Neural crest cell (in vitro differentiated cells): ENCODE data around the gene GPATCH8. TPM values are rescaled to one million over a fixed set of nuclear protein-coding genes. Genes with fewer than 3 reads are reported as not detected.
"Not testable (repeated sequence)": the region's sequence is repeated elsewhere in the genome, so short reads cannot be mapped to it uniquely, and the experiment has no call there.

ENCODE experiments used
- DNase-seq: peaks from one replicate; pipeline ENCODE4 v3.0.0; 2021; ENCODE audit warnings: low read depth, mixed read lengths, low spot score
- H3K27ac Mint-ChIP-seq: one replicate; pipeline ENCODE4 v1.8.0; 2021; ENCODE audit warnings: mild to moderate bottlenecking, mixed read lengths; ENCODE audit not compliant: unreplicated experiment
- H3K27me3 Mint-ChIP-seq: 2 replicates; pipeline ENCODE4 v1.8.0; 2021; ENCODE audit warnings: low read depth, mild to moderate bottlenecking, mixed read lengths
- H3K36me3 Mint-ChIP-seq: 2 replicates; pipeline ENCODE4 v1.8.0; 2021; ENCODE audit warnings: low read depth, mild to moderate bottlenecking, mixed read lengths
- H3K4me1 Mint-ChIP-seq: 2 replicates; pipeline ENCODE4 v1.8.0; 2021; ENCODE audit warnings: mixed read lengths
- H3K4me3 Mint-ChIP-seq: one replicate; pipeline ENCODE4 v1.8.0; 2021; ENCODE audit warnings: mild to moderate bottlenecking, mixed read lengths
- H3K9me3 Mint-ChIP-seq: 2 replicates; pipeline ENCODE4 v1.8.0; 2021; ENCODE audit warnings: mixed read lengths
- CTCF ChIP-seq: fragments of 200-600 bp; sonication (generic); conservative IDR thresholded peaks from 2 replicates; pipeline ENCODE4 v1.5.0; 2021; ENCODE audit warnings: antibody characterized with exemption, mild to moderate bottlenecking
- total RNA-seq: library from RNA; stranded (reverse); gene quantifications from 2 replicates; pipeline ENCODE4 v1.2.1, GENCODE V29; 2021

Gene GPATCH8
- total RNA-seq, 1 donor from 2014 or later = 47.0 TPM

DNA sequence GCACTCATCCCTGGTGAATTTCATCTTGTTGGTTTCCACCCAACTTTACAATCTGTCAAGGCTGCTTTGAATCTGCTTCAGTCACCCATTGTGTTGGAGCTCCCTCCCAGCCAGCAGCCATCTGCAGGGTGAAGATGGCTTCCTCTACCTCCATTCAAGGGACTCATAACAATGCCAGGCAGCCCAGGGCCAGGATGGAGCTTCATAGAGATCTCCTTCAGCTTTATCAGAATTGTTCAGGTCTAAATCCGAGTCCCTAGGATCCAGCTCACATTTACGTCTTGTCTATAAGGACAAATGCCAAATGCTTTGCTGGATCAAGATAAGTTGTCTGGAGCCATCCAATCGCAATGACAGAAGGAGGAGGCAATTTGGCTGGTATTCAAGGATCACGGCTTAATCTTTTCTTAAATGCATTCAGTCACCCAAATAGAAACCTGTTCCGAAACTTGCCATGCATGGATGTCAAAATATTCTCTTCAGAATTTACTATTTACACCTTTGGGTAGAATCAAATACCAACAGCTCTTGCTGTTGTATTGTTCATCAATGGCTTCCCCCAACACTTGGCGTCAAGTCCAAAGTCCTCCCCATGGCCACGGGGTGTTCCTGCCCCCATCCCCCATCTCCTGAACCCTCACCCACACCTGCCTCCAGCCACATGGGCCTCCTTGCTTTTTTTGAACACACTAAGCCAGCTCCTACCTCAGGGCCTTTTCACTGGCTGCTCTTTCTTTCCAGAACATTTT is 135.8 kb downstream of the GPATCH8 start:
- H3K27ac Mint-ChIP-seq = no peak overlapping the region
- peaks cover 3% of the 10 kb centered on the region for H3K4me1 Mint-ChIP-seq
- peaks cover 2% of the 10 kb centered on the region for H3K9me3 Mint-ChIP-seq
- DNase-seq = no peak
- no peak for TF ChIP-seq CTCF
- peak overlapping the region; percentile 95 for H3K4me3 Mint-ChIP-seq
- H3K36me3 Mint-ChIP-seq = no peaks in the 10 kb centered on the region
- H3K27me3 Mint-ChIP-seq = peaks cover 36% of the 10 kb centered on the region

DNA sequence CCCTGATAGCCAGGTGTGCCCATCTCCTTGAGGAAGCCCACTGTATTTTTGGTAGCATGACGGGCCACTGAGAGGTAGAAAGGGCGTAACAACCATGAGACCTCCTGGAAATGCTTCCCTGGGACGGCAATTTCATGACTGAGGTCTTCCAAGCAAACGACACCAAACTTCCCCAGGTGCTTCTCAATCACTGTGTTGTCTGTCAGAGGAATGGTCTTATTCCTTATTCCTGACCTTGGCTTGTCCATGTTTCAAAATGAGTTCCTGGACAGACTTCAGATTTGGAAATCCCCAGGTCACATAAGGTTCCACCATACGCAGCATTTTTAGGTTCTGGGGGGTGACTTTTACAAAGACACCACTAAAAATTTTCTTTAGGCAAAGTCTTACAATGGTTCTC is 138.2 kb downstream of the GPATCH8 start:
- Mint-ChIP-seq H3K27me3 (peaks cover 34% of the 10 kb centered on the region), H3K4me3 (peak overlapping the region; percentile 95), H3K4me1 (peaks cover 21% of the 10 kb centered on the region)
- not testable (repeated sequence) for H3K9me3 Mint-ChIP-seq, DNase-seq, H3K36me3 Mint-ChIP-seq, H3K27ac Mint-ChIP-seq

GRCh38 chr17:44363613-44364159 is 139.5 kb downstream of the GPATCH8 start, which contains the start of gene FAM171A2:
Gene FAM171A2 (minus strand): TSS chr17:44363853. CDS start chr17:44363714, 139 bp downstream.
- H3K4me1 Mint-ChIP-seq = peaks cover 18% of the 10 kb centered on the region
- peak; percentile 87 for TF ChIP-seq CTCF
- H3K36me3 Mint-ChIP-seq = no peaks in the 10 kb centered on the region
- H3K9me3 Mint-ChIP-seq = no peaks in the 10 kb centered on the region
- DNase-seq = peak; percentile 78
- H3K4me3 Mint-ChIP-seq = peak within 1 kb of the TSS; percentile 95
- peaks cover 34% of the 10 kb centered on the region for H3K27me3 Mint-ChIP-seq
- peak within 1 kb of the TSS; percentile 87 for H3K27ac Mint-ChIP-seq

- no peak for TF ChIP-seq CTCF
- DNase-seq = no peak
- peaks cover 32% of the 10 kb centered on the region for H3K27me3 Mint-ChIP-seq
- peak overlapping the region; percentile 87 for H3K27ac Mint-ChIP-seq
- no peaks in the 10 kb centered on the region for H3K36me3 Mint-ChIP-seq
- H3K4me1 Mint-ChIP-seq = peaks cover 18% of the 10 kb centered on the region
- no peaks in the 10 kb centered on the region for H3K9me3 Mint-ChIP-seq
- H3K4me3 Mint-ChIP-seq = peak overlapping the region; percentile 89
Measured at GRCh38 chr17:44362949-44363612, 140.1 kb downstream of the GPATCH8 start.

GRCh38 chr17:44362459-44362948 is 140.7 kb downstream of the GPATCH8 start:
- H3K27me3 Mint-ChIP-seq = peaks cover 29% of the 10 kb centered on the region
- H3K4me3 Mint-ChIP-seq = peak overlapping the region; percentile 85
- no peak overlapping the region for H3K27ac Mint-ChIP-seq
- DNase-seq = no peak
- no peaks in the 10 kb centered on the region for H3K36me3 Mint-ChIP-seq
- no peaks in the 10 kb centered on the region for H3K9me3 Mint-ChIP-seq
- no peak for TF ChIP-seq CTCF
- peaks cover 18% of the 10 kb centered on the region for H3K4me1 Mint-ChIP-seq
